Lung (tissue), 12 donors: ENCODE data around the gene MSL1. TPM values are rescaled to one million over a fixed set of nuclear protein-coding genes. Genes with fewer than 3 reads are reported as not detected.

ENCODE experiments used
- ATAC-seq: fragments of 200-7000 bp; cut with Tn5 transposase; one replicate; pipeline ENCODE4 v1.9.1; 2020; ENCODE audit warnings: moderate number of reproducible peaks; ENCODE audit not compliant: insufficient read depth, low FRiP score
- DNase-seq, 3 donors: peaks; one replicate each; pipeline ENCODE4 v3.0.0-alpha.2; 2013 to 2017
- H3K27ac ChIP-seq, 2 donors: one replicate each; pipeline ENCODE4 v1.5.1; 2013; ENCODE audit warnings: mild to moderate bottlenecking in 2 of 2, moderate library complexity in 2 of 2, control low read depth in 1 of 2, inconsistent platforms in 1 of 2, low read depth in 1 of 2, low read length in 1 of 2
- H3K27me3 ChIP-seq, 3 donors: one replicate each; pipeline ENCODE4 v1.5.1; 2013; ENCODE audit warnings: low read length in 2 of 3; ENCODE audit not compliant: control insufficient read depth in 3 of 3, insufficient read depth in 3 of 3
- H3K36me3 ChIP-seq, 4 donors: one replicate each; pipeline ENCODE4 v1.5.1; 2013; ENCODE audit warnings: low read length in 4 of 4, mild to moderate bottlenecking in 1 of 4, moderate library complexity in 1 of 4; ENCODE audit not compliant: control insufficient read depth in 4 of 4, insufficient read depth in 4 of 4
- H3K4me1 ChIP-seq, 5 donors: one replicate each; pipeline ENCODE4 v1.5.1; 2013; ENCODE audit warnings: low read length in 5 of 5, mild to moderate bottlenecking in 2 of 5, moderate library complexity in 1 of 5; ENCODE audit not compliant: control insufficient read depth in 5 of 5, insufficient read depth in 5 of 5
- H3K4me3 ChIP-seq: one replicate; pipeline ENCODE4 v1.5.1; 2013; ENCODE audit warnings: mild to moderate bottlenecking, control low read depth, moderate library complexity
- H3K9ac ChIP-seq, 2 donors: one replicate each; pipeline ENCODE4 v1.5.1; 2013; ENCODE audit warnings: low read length in 2 of 2, control low read depth in 1 of 2; ENCODE audit not compliant: insufficient read depth in 1 of 2
- H3K9me3 ChIP-seq, 4 donors: one replicate each; pipeline ENCODE4 v1.5.1; 2013; ENCODE audit warnings: low read length in 3 of 4, mild to moderate bottlenecking in 1 of 4, moderate library complexity in 1 of 4; ENCODE audit not compliant: control insufficient read depth in 4 of 4, insufficient read depth in 3 of 4
- CTCF ChIP-seq: IDR thresholded peaks from 2 replicates; pipeline ENCODE4 v1.5.1; 2012; ENCODE audit warnings: mild to moderate bottlenecking; ENCODE audit errors: control extremely low read depth, extremely low read depth
- WGBS, 2 donors: extraction: QIAGEN DNeasy Blood & Tissue Kit; methylation state at CpG; one replicate each; pipeline ENCODE4 v1.1.7; 2013; 5-methylcytosine and 5-hydroxymethylcytosine counted together
- polyA plus RNA-seq, 2 donors: library from polyadenylated mRNA; stranded (reverse); fragments of 200-250 nt; gene quantifications; one replicate each; pipeline ENCODE4 v1.2.1, GENCODE V29; 2013
- total RNA-seq, 2 donors: library from RNA; depleted of rRNA in 1 of 2; stranded (reverse); fragments of >200 nt in 1 of 2; gene quantifications; one replicate each; pipeline ENCODE4 v1.2.1, GENCODE V29; 2014 to 2021
- donor health status: control.
- donor health status: control.
- donor health status: Bipolar disorder and iron deficiency.
- donor health status: healthy.
- donor health status: DM: yes; HTN: yes; CAD: no.

MSL1 gene
- total and polyA plus RNA-seq, 4 donors, result 73.2 to 111 (median 84.7) TPM

GRCh38 chr17:40124279-40125141 lies 2.7 kb downstream of the MSL1 start:
- Histone ChIP-seq H3K36me3 (peaks cover 17 to 23% (median 20%) of the 10 kb centered on the region in 4 donors), H3K9ac (peak overlapping the region in 1 of 2 donors; percentile 72), H3K4me1 (peaks cover 0 to 21% (median 7%) of the 10 kb centered on the region in 5 donors), H3K27ac (peak overlapping the region in 1 of 2 donors; percentile 77), H3K9me3 (no peaks in the 10 kb centered on the region), H3K27me3 (no peaks in the 10 kb centered on the region), H3K4me3 (peak overlapping the region; percentile 2)
- ATAC-seq, result no peak
- 4 to 5% methylated on average over 9 of the region's 9 CpGs for WGBS, 2 donors
- DNase-seq, result no peak
- no peak for TF ChIP-seq CTCF

- Histone ChIP-seq H3K4me1 (peaks cover 0 to 9% (median 3%) of the 10 kb centered on the region in 5 donors), H3K36me3 (peaks cover 35 to 65% (median 59%) of the 10 kb centered on the region in 4 donors)
- no peak for TF ChIP-seq CTCF
Measured at GRCh38 chr17:40129498-40129897, 7.7 kb downstream of the MSL1 start.

GRCh38 chr17:40130352-40131042 lies 8.7 kb downstream of the MSL1 start:
- H3K9ac ChIP-seq, result no peak overlapping the region
- H3K27ac ChIP-seq, result peak overlapping the region in 1 of 2 donors; percentile 88
- peak in 2 of 3 donors; percentile 51 to 54 for DNase-seq
- no peaks in the 10 kb centered on the region for H3K4me1 ChIP-seq
- no peak for TF ChIP-seq CTCF
- 49 to 59% methylated on average over 7 of the region's 7 CpGs for WGBS, 2 donors
- H3K36me3 ChIP-seq, result peaks cover 41 to 75% (median 67%) of the 10 kb centered on the region in 4 donors
- no peaks in the 10 kb centered on the region for H3K27me3 ChIP-seq
- H3K4me3 ChIP-seq, result no peak overlapping the region
- peak; percentile 53 for ATAC-seq
- no peaks in the 10 kb centered on the region for H3K9me3 ChIP-seq

More at GRCh38 chr17:40129498-40129897, 7.7 kb downstream of the MSL1 start:
- no peak overlapping the region for H3K9ac ChIP-seq
- no peaks in the 10 kb centered on the region for H3K27me3 ChIP-seq
- DNase-seq (no peak), ATAC-seq (no peak)
- H3K27ac ChIP-seq, result no peak overlapping the region
- H3K9me3 ChIP-seq, result no peaks in the 10 kb centered on the region
- H3K4me3 ChIP-seq, result no peak overlapping the region
- 87 to 88% methylated on average over 5 of the region's 5 CpGs for WGBS, 2 donors
